NCI-H82 (cell line): ENCODE results near the gene HBA2.
"Not testable (repeated sequence)": the region's sequence is repeated elsewhere in the genome, so short reads cannot be mapped to it uniquely, and the experiment has no call there.

Experiments
- DNase-seq: peaks from one replicate; lab custom pipeline; 2025; lab: John Stamatoyannopoulos, UW

Gene HBA2

GRCh38 chr16:175011-175949 is 2.6 kb downstream of the HBA2 start:
- no peak for DNase-seq

GRCh38 chr16:176006-176405 is 3.3 kb downstream of the HBA2 start:
- not testable (repeated sequence) for DNase-seq

- DNase-seq = not testable (repeated sequence)
These were observed 4.1 kb downstream of the HBA2 start, which contains the start of gene HBA1 for GRCh38 chr16:176477-177382. Gene HBA1 (plus strand): TSS chr16:176680. CDS start chr16:176717, 37 bp downstream.

GRCh38 chr16:177394-177822 is 4.7 kb downstream of the HBA2 start:
- DNase-seq = peak; percentile 27

- DNase-seq = no peak
These were observed 5.4 kb downstream of the HBA2 start for GRCh38 chr16:177981-178667.

GRCh38 chr16:178668-179015 is 6.0 kb downstream of the HBA2 start:
- DNase-seq = no peak

- peak; percentile 36 for DNase-seq
These were observed 6.8 kb downstream of the HBA2 start for GRCh38 chr16:179211-180092.

GRCh38 chr16:180101-180675 is 7.5 kb downstream of the HBA2 start, which contains the start of gene HBQ1:
Gene HBQ1 (plus strand): TSS chr16:180459. CDS start chr16:180487, 28 bp downstream.
- peak; percentile 70 for DNase-seq

GRCh38 chr16:180681-181564 is 8.2 kb downstream of the HBA2 start:
- DNase-seq = peak; percentile 90

- DNase-seq = peak; percentile 57
These were observed 8.9 kb downstream of the HBA2 start for GRCh38 chr16:181565-182021.

- DNase-seq = no peak
These were observed 10.3 kb downstream of the HBA2 start for GRCh38 chr16:183005-183404.

- no peak for DNase-seq
These were observed 12.5 kb downstream of the HBA2 start for GRCh38 chr16:185213-185612.

GRCh38 chr16:185691-186090 is 13.0 kb downstream of the HBA2 start:
- no peak for DNase-seq

- DNase-seq = no peak
These were observed 14.7 kb downstream of the HBA2 start for GRCh38 chr16:187330-187729.

GRCh38 chr16:188674-189073 is 16.0 kb downstream of the HBA2 start:
- no peak for DNase-seq

GRCh38 chr16:189604-190186 is 17.0 kb downstream of the HBA2 start:
- DNase-seq = no peak

- DNase-seq = no peak
These were observed 19.2 kb downstream of the HBA2 start for GRCh38 chr16:191831-192230.

GRCh38 chr16:192686-193085 is 20.0 kb downstream of the HBA2 start:
- DNase-seq = no peak

- no peak for DNase-seq
These were observed 20.8 kb downstream of the HBA2 start for GRCh38 chr16:193441-193840.
